HepG2 (cell line): Measurements from ENCODE around the gene TAF6. TPM values are rescaled to one million over a fixed set of nuclear protein-coding genes. Genes with fewer than 3 reads are reported as not detected.

Experiments used
- AGO2 ChIP-seq: fragments of 200-400 bp; formaldehyde crosslinking; optimal IDR thresholded peaks from 2 replicates; pipeline ENCODE3; 2017; ENCODE audit warnings: mild to moderate bottlenecking, low read depth, low read length, moderate library complexity
- ARHGAP35 ChIP-seq: sonication (generic); formaldehyde crosslinking; IDR thresholded peaks from 2 replicates; pipeline ENCODE4 v1.9.0; 2022; ENCODE audit warnings: mild to moderate bottlenecking, inconsistent platforms, moderate library complexity, missing genetic modification reagents, borderline replicate concordance
- ATF7-NPFF ChIP-seq: sonication (generic); formaldehyde crosslinking; IDR thresholded peaks from 2 replicates; pipeline ENCODE4 v1.8.1; 2023; ENCODE audit warnings: mild to moderate bottlenecking, low read depth, missing genetic modification reagents, moderate library complexity
- DNMT1 ChIP-seq: sonication (generic); formaldehyde crosslinking; IDR thresholded peaks from 2 replicates; pipeline ENCODE4 v1.5.1; 2020; ENCODE audit warnings: mild to moderate bottlenecking, missing genetic modification reagents
- GPN1 ChIP-seq: sonication (generic); formaldehyde crosslinking; IDR thresholded peaks from 2 replicates; pipeline ENCODE4 v1.5.1; 2020; ENCODE audit warnings: missing genetic modification reagents, borderline replicate concordance
- HNRNPUL1 ChIP-seq: fragments of 200-400 bp; formaldehyde crosslinking; IDR thresholded peaks from 2 replicates; pipeline ENCODE4 v1.6.1; 2017; ENCODE audit warnings: low read depth, mild to moderate bottlenecking, low read length, moderate library complexity
- JARID2 ChIP-seq: sonication (generic); formaldehyde crosslinking; IDR thresholded peaks from 2 replicates; pipeline ENCODE4 v1.8.1; 2023; ENCODE audit warnings: missing genetic modification reagents, inconsistent platforms; ENCODE audit not compliant: insufficient replicate concordance
- PAXIP1 ChIP-seq: sonication (generic); formaldehyde crosslinking; conservative IDR thresholded peaks from 2 replicates; pipeline ENCODE4 v1.4.0; 2020; ENCODE audit warnings: mild to moderate bottlenecking, missing genetic modification reagents, moderate library complexity
- PBX3 ChIP-seq: sonication (generic); formaldehyde crosslinking; IDR thresholded peaks from 2 replicates; pipeline ENCODE4 v1.8.1; 2023; ENCODE audit warnings: missing genetic modification reagents, inconsistent platforms, borderline replicate concordance
- POLR2A ChIP-seq, 2 experiments: IDR thresholded peaks; 2 replicates each; pipeline ENCODE4 v1.6.1; 2011; ENCODE audit warnings: low read depth in 2 of 2, low read length in 2 of 2, mild to moderate bottlenecking in 1 of 2, moderate library complexity in 1 of 2; ENCODE audit not compliant: insufficient read depth in 1 of 2
- RXRA ChIP-seq: sonication (generic); formaldehyde crosslinking; IDR thresholded peaks from 2 replicates; pipeline ENCODE4 v1.5.1; 2020; ENCODE audit warnings: missing genetic modification reagents
- TAF1 ChIP-seq: sonication (generic); formaldehyde crosslinking; IDR thresholded peaks from 2 replicates; pipeline ENCODE4 v1.4.0; 2020; ENCODE audit warnings: missing genetic modification reagents
- TFDP1 ChIP-seq: IDR thresholded peaks from 2 replicates; pipeline ENCODE4 v1.6.1; 2016; ENCODE audit warnings: missing compliant biosample characterization, missing genetic modification reagents, borderline replicate concordance
- TRIM24 ChIP-seq: sonication (generic); formaldehyde crosslinking; IDR thresholded peaks from 2 replicates; pipeline ENCODE4 v1.8.0; 2022; ENCODE audit warnings: mild to moderate bottlenecking, missing genetic modification reagents
- ZBTB7B ChIP-seq: sonication (generic); formaldehyde crosslinking; IDR thresholded peaks from 2 replicates; pipeline ENCODE4 v1.4.0; 2020; ENCODE audit warnings: missing genetic modification reagents
- ZNF225 ChIP-seq: sonication (generic); formaldehyde crosslinking; IDR thresholded peaks from 2 replicates; pipeline ENCODE4 v1.4.0; 2020; ENCODE audit warnings: mild to moderate bottlenecking, missing genetic modification reagents
- ZNF230 ChIP-seq: sonication (generic); formaldehyde crosslinking; IDR thresholded peaks from 2 replicates; pipeline ENCODE4 v1.4.0; 2020; ENCODE audit warnings: mild to moderate bottlenecking, missing genetic modification reagents
- ZNF451 ChIP-seq: sonication (generic); formaldehyde crosslinking; IDR thresholded peaks from 2 replicates; pipeline ENCODE4 v1.5.0; 2020; ENCODE audit warnings: mild to moderate bottlenecking, missing genetic modification reagents
- ZNF740 ChIP-seq: sonication (generic); formaldehyde crosslinking; IDR thresholded peaks from 2 replicates; pipeline ENCODE4 v1.4.0; 2020; ENCODE audit warnings: missing genetic modification reagents
- ZNF777 ChIP-seq: sonication (generic); formaldehyde crosslinking; IDR thresholded peaks from 2 replicates; pipeline ENCODE4 v1.4.0; 2020; ENCODE audit warnings: missing genetic modification reagents
- polyA plus RNA-seq, 8 experiments: library from polyadenylated mRNA; depleted of rRNA in 3 of 8; stranded (reverse) in 7 of 8; unstranded in 1 of 8; fragments of >200 nt; fragmentation: Illumina TruSeq in 4 of 8; extraction: Trizol in 4 of 8; gene quantifications; 2 replicates each; pipeline versions ENCODE4 v1.2.1 to v1.2.3, GENCODE V29; 2011 to 2016; ENCODE audit warnings: low read depth in 4 of 8, missing spikeins in 1 of 8, mixed read lengths in 1 of 8; ENCODE audit not compliant: insufficient read depth in 1 of 8
- total RNA-seq, 5 experiments: library from RNA; depleted of rRNA; stranded (reverse); fragments of >200 nt; fragmentation: Illumina TruSeq; extraction: Trizol; gene quantifications; 2 replicates each; pipeline ENCODE4 v1.2.3, GENCODE V29; 2016; ENCODE audit warnings: low read depth in 1 of 5
- TF ChIP-seq, protein P1 (sequence below): sonication (generic); formaldehyde crosslinking; IDR thresholded peaks from 2 replicates; pipeline ENCODE4 v1.8.0; 2022; ENCODE audit warnings: missing genetic modification reagents, low read depth, mild to moderate bottlenecking, borderline replicate concordance
- TF ChIP-seq, protein P2 (sequence below): sonication (generic); formaldehyde crosslinking; IDR thresholded peaks from 2 replicates; pipeline ENCODE4 v1.4.0; 2020; ENCODE audit warnings: mild to moderate bottlenecking, missing genetic modification reagents

Gene TAF6
- total and polyA plus RNA-seq, 2 of the 13 experiments (the other 11 are each of a cell fraction or from before 2014, with no cell fraction given): 12.9 to 18.8 TPM

GRCh38 chr7:100127866-100128636, 8.9 kb upstream of the TAF6 start (continued):
- TF ChIP-seq PBX3 (CRISPR knock-in tag): no peak
- 0 out of 2 replicates have a peak, but pooled peaks have one; percentile 61 for TF ChIP-seq ZNF230 (CRISPR knock-in tag)
- 0 out of 4 replicates have a peak, but pooled peaks of 1 of the 2 experiments have one; percentile 32 for TF ChIP-seq POLR2A (IDR thresholded peaks at IDR 0.05; ENCODE audit: insufficient read depth in 1 of 2, low read depth in 2 of 2, low read length in 2 of 2)
- TF ChIP-seq ATF7-NPFF: 0 out of 2 replicates have a peak, but pooled peaks have one; percentile 12
- no peak for TF ChIP-seq TRIM24
- peak; percentile 19; the same call in 1 of the 2 replicates for TF ChIP-seq ZNF777 (CRISPR knock-in tag)
- no peak for TF ChIP-seq PAXIP1
- TF ChIP-seq DNMT1 (CRISPR knock-in tag): no peak
- TF ChIP-seq GPN1 (CRISPR knock-in tag): no peak
- no peak for TF ChIP-seq HNRNPUL1
- TF ChIP-seq AGO2: peak; percentile 85
- no peak for TF ChIP-seq ZNF740 (CRISPR knock-in tag)
- no peak; the same call in none of the 2 replicates for TF ChIP-seq ZNF225
- TF ChIP-seq ZBTB7B: peak; percentile 36
- no peak for TF ChIP-seq JARID2 (CRISPR knock-in tag)
- TF ChIP-seq TAF1 (CRISPR knock-in tag): no peak
- peak; percentile 18; the same call in 1 of the 2 replicates for TF ChIP-seq ARHGAP35 (CRISPR knock-in tag)
- 0 out of 2 replicates have a peak, but pooled peaks have one; percentile 12 for TF ChIP-seq RXRA
- TF ChIP-seq ZNF451 (CRISPR knock-in tag): peak; percentile 50; the same call in 1 of the 2 replicates
- TF ChIP-seq, protein P1, sequence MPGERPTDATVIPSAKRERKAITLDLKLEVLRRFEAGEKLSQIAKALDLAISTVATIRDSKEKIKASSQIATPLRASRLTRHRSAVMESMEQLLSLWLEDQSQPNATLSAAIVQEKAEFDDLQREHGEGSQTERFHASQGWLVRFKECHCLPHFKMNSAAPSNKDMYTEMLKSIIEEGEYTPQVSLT (CRISPR knock-in tag): no peak
- TF ChIP-seq, protein P2, sequence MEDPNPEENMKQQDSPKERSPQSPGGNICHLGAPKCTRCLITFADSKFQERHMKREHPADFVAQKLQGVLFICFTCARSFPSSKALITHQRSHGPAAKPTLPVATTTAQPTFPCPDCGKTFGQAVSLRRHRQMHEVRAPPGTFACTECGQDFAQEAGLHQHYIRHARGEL (CRISPR knock-in tag): peak; percentile 59; the same call in 1 of the 2 replicates
- TF ChIP-seq TFDP1: 0 out of 2 replicates have a peak, but pooled peaks have one; percentile 31
